HG03175 (cell line): ENCODE results near the gene HSPB1.
"Not testable (repeated sequence)": the region's sequence is repeated elsewhere in the genome, so short reads cannot be mapped to it uniquely, and the experiment has no call there.

Experiments used
- ATAC-seq: cut with Tn5 transposase; IDR thresholded peaks from one replicate; pipeline ENCODE4 v1.9.1; 2021; ENCODE audit warnings: mild to moderate bottlenecking, moderate library complexity; ENCODE audit not compliant: unreplicated experiment

Gene HSPB1

DNA sequence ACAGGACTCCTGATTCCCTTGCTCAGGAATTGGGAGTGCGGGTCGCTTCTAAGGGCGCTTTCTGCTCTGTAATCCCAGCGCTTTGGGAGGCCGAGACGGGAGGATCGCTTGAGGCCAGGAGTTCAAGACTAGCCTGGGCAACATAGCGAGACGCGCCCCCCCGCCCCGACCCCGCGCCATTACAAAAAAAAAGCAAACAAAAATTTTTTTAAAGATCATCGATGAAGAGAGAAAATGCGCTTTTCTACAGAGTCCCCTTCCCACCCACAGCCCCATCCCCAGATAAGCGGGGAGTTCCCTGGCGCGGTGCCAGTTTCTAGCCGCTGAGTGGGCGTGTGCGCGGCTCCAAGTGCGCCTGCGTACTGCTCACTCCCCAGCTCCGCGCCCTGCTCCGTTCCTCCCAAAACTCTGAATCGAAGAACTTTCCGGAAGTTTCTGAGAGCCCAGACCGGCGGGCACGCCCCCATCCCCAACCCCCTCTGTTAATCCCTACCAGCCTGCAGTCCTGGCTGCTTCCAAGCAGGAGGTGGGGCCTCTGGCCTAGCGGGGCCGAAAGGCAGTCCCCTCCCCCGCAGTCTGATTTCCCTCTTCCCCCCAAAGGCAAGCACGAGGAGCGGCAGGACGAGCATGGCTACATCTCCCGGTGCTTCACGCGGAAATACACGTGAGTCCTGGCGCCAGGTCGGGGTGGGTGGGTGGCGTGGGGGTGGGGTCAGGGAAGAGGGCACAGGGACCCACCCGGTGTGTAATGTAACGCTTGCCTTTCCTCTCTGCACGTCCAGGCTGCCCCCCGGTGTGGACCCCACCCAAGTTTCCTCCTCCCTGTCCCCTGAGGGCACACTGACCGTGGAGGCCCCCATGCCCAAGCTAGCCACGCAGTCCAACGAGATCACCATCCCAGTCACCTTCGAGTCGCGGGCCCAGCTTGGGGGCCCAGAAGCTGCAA is 1.0 kb downstream of the HSPB1 start:
- ATAC-seq: no peak

DNA sequence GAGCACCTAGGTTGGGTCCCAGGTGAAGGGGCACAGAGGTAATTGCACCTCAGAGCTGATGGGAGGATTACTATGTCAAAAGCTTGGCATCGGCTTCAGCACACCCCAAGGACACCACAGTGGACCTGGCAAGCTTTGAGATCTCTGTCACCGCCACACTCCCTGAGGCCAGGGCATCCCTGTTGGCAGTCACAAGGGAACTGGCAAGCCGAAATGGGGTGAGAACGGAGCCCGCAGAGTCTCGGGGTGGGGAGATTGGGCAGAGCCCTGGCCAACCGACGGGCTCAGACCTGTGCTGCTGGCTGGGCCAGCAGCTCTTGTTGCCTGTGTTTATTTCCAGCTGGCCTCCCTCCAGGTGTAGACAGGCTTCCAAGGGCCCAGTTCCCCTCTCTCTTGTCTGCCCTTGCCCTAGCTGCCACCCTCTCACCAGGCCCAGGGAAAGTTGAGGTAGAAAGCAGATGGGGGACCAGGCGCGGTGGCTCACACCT is 2.5 kb downstream of the HSPB1 start:
- no peak for ATAC-seq

DNA sequence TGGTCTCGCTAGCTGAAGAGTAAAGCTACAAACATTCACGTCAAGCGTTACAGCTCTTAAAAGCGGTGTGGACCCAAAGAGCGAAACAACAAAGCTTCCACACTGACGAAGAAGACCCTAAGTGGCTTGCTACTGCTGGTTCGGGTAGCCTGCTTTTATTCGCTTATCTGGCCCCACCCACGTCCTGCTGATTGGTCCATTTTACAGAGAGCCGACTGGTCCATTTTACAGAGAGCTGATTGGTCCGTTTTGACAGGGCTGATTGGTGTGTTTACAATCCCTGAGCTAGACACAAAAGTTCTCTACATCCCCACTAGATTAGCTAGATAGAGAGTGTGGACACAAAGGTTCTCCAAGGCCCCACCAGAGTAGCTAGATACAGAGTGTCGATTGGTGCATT is 6.4 kb downstream of the HSPB1 start:
- ATAC-seq: not testable (repeated sequence)

DNA sequence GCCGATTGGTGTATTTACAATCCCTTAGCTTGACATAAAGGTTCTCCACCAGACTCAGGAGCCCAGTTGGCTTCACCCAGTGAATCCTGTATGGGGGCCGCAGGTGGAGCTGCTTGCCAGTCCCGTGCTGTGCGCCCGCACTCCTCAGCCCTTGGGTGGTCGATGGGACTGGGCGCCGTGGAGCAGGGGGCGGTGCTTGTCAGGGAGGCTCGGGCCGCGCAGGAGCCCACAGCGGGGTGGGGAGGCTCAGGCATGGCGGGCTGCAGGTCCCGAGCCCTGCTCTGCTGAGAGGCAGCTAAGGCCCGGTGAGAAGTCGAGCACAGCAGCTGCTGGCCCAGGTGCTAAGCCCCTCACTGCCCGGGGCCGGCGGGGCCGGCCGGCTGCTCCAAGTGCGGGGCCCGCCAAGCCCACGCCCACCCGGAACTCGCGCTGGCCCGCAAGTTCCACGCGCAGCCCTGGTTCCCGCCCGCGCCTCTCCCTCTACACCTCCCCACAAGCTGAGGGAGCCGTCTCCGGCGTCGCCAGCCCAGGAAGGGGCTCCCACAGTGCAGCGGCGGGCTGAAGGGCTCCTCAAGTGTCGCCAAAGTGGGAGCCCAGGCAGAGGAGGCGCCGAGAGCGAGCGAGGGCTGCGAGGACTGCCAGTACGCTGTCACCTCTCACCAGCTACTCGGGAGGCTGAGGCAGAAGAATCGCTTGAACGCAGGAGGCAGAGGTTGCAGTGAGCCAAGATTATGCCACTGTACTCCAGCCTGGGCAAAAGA is 7.0 kb downstream of the HSPB1 start:
- ATAC-seq: not testable (repeated sequence)

DNA sequence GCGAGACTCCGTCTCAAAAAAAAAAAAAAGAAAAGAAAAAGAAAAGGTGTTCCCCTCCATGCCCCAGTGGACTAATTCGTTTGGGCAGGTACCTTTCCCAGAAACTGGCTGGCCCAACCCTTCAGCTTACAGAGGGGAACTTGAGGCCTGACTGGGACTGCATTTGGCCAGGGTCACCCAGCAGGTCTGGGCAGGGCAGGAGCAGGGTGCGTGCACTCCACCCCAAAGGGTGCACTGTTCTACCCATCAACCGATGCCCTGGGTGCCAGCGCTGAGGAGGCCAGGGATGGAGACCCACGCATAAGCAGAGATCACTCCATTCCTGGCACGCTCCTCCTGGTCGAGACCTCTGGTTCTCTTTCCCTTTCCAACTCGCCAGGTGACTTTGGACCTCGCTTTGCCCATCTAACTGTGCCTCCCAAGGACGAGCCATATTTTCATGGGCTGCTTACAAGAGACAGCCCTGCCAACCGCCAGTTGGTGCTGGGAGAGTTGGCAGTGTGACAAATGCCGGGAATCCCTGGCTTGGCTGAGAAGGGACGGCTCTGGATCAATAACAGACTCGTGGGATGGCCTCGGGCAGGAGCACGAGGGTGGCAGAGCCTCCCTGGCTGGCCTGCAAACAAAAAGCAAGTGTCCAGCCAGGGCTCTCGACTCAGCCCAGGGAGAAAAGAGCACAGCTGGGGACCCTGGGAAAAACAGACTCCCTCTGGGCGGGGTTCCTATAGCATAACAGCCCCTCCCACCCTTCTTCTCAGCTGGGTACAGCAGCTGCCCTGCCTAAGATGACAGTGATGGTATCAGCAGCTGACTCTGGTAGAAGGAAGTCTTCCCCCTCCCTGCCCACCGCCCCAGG is 7.9 kb downstream of the HSPB1 start:
- no peak for ATAC-seq

DNA sequence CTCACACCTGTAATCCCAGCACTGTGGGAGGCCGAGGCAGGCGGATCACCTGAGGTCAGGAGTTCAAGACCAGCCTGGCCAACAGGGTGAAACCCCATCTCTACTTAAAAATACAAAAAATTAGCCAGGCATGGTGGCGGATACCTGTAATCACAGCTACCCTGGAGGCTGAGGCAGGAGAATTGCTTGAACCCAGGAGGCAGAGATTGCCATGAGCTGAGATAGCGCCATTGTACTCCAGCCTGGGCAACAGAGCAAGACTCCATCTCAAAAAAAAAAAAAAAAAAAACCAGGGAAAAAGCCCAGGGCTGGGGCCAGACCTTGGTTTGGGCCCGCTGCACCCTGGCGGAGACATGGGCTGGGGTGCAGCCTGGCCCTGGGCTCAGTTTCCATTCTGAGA is 9.4 kb downstream of the HSPB1 start:
- ATAC-seq: not testable (repeated sequence)

DNA sequence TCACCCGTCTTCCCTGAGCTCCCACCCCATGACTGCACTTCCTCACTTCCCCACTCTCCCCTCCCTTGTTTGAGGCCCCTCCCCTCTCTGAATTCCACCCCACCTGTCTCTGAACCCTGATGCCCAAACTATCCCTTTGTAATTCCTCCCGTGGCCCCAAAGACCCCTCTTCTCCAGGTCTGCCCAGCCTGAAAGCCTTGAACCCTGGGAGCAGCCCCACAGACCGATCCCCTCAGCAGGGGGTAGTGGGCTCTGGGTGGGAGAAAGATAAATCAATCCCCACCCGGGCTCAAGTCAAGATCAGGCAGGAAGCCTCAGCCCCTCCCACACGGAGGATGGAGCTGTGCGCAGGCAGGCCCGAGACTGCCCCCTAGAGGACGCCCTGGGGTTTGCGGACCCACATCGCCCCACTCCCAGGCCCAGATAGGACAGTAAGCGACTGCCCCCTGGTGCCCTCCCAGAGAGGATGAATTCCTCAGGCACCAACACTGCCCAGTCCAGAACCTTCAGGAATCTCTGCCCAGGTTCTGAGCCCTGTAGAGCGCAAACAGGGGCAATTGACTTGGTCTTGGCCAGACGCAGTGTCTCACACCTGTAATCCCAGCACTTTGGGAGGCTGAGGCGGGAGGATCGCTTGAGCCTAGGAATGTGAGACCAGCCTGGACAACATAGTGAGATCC is 11.7 kb downstream of the HSPB1 start:
- ATAC-seq: peak; percentile 37

DNA sequence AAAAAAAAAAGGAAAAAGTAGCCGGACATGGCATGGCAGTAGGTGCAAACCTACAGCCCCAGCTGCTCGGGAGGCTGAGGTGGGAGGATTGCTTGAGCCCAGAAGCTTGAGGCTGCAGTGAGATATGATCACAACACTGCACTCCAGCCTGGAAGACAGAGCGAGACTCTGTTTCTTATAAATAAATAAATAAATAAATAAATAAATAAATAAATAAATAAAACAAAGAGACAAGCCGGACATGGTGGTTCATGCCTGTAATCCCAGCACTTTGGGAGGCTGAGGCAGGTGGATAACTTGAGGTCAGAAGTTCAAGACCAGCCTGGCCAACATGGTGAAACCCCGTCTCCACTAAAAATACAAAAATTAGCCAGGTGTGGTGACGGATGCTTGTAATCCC is 12.3 kb downstream of the HSPB1 start:
- not testable (repeated sequence) for ATAC-seq

DNA sequence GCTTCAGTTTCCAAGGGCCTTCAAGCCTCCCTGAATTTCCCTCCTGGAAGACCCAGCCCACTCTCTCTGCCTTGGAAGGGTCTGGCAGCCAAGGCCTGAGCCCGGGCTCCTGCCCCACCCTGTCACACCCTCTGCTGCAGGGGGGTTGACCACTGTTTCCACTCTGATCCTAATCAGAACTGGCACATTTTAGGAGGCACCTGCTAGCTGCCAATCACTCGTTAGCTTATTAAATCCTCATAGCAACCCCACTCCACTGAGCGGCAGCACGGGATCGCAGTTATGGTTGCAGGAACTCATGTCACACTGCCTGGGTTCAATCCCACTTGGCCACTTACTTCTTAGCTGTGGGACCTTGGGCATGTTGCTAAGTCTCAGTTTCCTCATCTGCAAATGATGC is 12.9 kb downstream of the HSPB1 start:
- ATAC-seq: no peak

DNA sequence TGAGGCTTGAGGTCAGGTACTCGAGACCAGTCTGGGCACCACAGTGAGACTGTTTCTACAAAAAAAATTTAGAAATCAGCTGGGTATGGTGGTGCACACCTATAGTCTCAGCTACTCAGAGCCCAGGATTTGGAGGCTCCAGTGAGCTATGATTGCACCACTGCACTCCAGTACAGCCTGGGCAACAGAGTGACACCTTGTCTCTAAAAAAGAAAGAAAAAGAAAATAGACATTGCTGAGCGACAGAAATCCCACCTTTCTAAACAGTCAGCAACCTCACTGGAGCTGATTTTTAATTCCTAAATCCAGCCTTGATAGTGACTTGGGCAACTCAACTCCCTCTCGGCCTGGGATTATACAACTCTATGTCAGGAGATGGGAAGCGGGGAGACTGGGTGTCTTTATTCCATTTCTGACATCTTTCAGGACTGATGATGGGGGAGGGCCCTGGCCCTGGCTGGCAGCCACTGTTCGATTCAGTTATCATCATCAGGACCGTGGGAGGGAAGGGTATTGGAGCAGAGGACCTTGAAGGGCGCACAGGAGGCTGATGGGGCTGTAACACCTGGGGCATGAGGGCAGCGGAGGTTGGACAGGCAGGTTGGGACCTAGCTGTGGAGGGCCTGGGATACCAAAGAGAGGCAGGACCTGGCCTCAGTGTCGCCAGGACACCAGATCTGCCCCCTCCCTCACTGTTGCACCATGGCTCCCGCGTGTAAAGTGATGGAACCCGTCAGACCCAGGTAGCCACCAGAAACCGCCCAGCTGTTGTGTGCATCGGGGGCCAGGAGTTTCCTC is 14.7 kb downstream of the HSPB1 start:
- no peak for ATAC-seq

DNA sequence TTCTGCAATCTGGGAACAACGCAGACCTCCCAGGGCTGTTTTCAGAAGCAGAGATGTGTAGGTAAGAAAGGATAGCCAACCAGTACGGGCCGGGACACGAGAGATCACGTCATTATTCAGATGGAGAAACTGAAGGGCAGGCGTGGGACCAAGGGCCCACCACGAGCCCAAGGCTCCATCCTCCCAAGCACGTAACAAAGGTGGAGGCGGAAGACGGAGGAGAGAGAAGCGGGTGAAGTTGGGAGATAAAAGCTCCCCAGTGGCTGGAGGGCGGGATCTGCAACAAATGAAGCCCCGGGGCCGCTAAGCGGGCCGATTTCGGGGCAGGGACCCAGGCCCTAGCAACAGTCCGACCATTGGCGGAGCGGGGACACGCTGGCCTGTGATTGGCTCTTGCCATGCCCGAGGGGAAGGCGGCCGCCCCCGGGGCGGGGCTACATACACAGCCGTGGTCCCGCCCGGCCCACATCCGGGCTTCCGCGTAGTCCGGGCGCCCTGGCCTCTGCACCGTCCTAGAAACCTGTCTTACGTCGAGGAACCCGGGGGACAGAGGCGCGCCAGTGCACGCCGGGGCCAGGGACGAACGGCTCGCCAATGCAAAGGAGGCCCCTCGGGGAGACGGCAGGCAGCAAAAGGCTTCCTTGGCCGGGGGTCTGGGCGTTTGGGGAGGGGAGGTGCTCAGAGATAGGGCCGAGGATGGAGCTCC is 15.5 kb downstream of the HSPB1 start:
- peak; percentile 89 for ATAC-seq

DNA sequence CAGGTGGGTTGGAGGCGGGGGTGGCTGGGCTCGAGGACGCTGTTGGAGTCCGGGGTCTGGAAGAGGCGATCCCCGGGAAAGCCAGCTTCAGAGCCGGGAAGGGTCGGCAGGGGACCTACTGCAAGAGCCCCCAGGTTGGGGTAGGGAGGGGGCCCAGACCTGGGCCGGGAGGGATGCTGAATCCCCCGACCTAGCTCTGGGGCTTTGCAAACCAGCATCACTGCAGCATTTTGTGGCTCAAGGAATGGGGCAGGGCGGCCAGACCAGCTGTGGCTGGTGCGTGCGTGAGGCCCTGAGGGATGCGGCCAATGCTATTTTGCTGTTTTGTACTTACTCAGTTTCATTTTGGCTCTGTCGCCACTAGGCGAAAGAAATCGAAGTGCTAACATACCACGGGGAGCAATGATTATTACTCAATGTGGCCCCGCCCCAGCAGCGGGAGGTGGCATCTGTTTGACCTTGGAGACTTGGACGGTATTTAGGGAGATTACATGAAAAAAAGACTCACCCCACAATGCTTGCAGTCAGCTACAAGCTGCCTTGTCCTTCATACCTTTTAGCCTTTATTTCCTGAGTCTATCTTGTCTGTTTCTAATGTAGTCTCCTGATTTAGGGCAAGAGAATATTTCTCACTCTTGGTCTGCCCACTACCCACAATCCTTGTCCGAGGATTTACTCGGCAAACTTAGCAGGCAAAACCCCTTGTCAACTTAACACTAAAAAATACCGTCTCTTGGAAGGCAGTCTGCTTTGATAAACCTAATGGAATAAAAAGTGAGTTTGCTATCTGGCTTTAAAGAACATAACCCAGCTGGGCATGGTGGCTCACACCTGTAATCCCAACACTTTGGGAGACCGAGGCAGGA is 16.2 kb downstream of the HSPB1 start:
- peak; percentile 60 for ATAC-seq

DNA sequence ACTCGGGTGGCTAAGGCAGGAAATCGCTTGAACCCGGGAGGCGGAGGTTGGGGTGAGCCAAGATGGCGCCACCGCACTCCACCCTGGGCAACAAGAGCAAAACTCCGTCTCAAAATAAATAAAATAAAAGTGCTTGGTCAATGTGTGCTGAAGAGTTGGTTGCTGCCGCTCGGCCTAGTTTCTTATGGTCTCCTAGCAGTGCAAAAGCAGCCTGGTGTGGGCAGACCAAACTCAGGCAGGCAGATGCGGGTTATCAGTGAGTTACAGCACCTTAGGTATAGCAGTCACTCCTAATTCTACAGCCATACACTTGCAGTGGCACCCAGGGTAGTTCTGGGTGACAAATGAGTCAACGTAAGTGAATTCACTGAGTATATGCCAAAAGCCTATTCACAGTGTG is 22.6 kb downstream of the HSPB1 start:
- no peak for ATAC-seq

DNA sequence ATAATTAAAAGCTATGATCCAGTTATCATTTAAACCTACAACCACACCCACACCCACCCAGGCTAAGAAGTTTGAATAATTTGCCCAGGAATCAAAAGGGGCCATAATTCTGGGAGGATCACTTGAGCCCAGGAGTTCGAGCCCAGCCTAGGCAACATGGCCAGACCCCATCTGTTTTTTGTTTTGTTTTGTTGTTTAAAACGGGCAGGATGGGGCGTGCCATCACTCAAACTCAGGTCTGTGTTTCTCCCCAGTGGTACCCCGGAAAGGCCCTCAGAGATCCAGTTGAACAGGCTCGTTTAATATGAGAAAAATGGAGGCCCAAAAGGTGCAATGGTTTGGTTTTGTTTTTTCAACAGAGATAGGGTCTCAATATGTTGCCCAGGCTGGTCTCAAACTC is 23.3 kb downstream of the HSPB1 start:
- no peak for ATAC-seq

DNA sequence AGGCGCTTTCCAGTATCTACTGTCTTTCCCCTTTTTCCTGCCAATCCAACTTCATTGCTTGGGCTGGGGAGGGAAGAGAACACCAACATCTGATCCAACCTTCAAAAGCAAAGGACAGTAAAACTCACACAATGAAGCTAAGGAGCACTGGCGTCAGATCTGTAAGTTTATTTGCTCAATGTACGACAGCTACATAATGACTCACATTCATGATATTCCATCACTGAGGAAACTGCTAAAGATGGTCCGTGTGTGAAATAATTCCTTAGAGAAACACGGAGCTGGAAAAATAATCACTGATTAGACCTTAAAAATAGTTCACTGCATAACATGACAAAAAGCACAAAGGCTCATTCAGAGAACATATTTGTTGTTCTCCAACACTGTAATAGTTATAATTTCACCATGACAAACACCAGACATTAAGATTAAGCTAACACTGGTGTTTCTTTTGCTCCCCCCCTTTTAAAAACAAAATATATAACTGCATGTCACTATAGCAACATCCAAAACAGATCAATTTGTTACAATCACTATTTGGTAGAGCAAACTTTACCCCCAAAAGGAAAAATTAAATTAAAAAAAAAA is 24.3 kb downstream of the HSPB1 start:
- no peak for ATAC-seq

DNA sequence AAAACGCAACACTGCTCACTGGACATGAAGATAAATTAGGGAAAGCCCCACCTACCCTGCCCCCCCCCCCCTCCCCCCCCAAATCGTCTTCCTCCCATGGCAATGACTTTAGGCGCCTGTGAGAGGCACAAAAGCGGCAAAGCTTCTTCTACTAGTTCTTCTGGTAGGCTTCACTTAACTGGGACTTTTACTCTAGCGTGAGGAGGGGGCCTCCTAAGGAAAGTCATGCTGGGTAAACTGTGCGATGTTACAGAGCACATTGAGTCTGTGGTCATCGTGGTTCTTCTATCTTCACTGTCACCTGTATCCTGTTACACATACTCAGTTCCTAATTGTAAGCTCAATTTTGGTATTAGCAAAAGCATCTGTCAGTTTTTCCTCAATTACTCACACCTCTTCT is 25.1 kb downstream of the HSPB1 start:
- ATAC-seq: no peak

DNA sequence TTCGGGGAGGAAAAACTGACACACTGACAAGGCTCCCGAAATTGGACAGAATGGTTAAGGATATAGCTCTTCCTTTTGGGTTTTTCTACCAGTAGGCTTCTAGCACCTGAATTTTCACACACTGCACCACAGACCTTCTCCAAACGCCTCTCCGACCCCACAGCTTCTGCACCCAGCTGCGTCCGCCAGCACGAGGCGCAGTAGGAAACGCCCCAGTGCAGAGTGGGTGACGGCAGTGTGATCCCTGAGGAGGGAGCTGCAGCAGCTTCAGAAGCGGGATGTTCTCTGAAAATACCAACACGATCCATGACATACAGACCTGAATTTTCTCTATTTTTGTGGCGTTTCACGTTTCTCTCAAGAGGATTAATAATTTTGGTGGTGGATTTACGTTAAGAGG is 25.9 kb downstream of the HSPB1 start:
- no peak for ATAC-seq

DNA sequence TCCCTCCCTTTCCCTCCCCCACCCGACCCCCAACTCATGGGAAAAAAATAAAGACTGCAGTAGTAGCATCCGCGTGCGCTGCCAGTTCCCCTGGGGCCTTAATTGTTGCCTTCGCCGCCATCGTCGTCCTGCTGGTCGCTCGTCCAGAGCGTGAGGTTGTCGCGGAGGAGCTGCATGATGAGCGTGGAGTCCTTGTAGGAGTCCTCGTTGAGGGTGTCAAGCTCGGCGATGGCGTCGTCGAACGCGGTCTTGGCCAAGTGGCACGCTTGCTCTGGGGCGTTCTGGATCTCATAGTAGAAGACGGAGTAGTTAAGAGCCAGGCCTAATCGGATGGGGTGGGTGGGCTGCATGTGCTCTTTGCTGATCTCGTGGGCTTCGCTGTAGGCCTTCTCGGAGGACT is 27.0 kb downstream of the HSPB1 start:
- no peak for ATAC-seq
